NCI-H2081 treated with DMSO at 0.1 percent for 48 hours (cell line): ENCODE results near the gene MAGI1.
"Not testable (repeated sequence)": the region's sequence is repeated elsewhere in the genome, so short reads cannot be mapped to it uniquely, and the experiment has no call there.

Experiments used
- DNase-seq: peaks from one replicate; lab custom pipeline; 2025; lab: John Stamatoyannopoulos, UW

Gene MAGI1

GRCh38 chr3:65561617-65562016, 477.1 kb downstream of the MAGI1 start:
- no peak for DNase-seq

- DNase-seq, result no peak
These were observed 477.8 kb downstream of the MAGI1 start for GRCh38 chr3:65560901-65561300.

GRCh38 chr3:65560133-65560532, 478.6 kb downstream of the MAGI1 start:
- no peak for DNase-seq

- no peak for DNase-seq
These were observed 479.1 kb downstream of the MAGI1 start for GRCh38 chr3:65559643-65560042.

- DNase-seq, result no peak
These were observed 479.9 kb downstream of the MAGI1 start for GRCh38 chr3:65558826-65559225.

GRCh38 chr3:65557899-65558564, 480.7 kb downstream of the MAGI1 start:
- no peak for DNase-seq

GRCh38 chr3:65556934-65557577, 481.7 kb downstream of the MAGI1 start:
- no peak for DNase-seq

- DNase-seq, result no peak
These were observed 486.3 kb downstream of the MAGI1 start for GRCh38 chr3:65552434-65552833.

GRCh38 chr3:65551945-65552344, 486.8 kb downstream of the MAGI1 start:
- no peak for DNase-seq

GRCh38 chr3:65550137-65550536, 488.6 kb downstream of the MAGI1 start:
- no peak for DNase-seq

- DNase-seq, result no peak
These were observed 489.1 kb downstream of the MAGI1 start for GRCh38 chr3:65549626-65549959.

- no peak for DNase-seq
These were observed 489.7 kb downstream of the MAGI1 start for GRCh38 chr3:65548848-65549625.

- DNase-seq, result no peak
These were observed 493.3 kb downstream of the MAGI1 start for GRCh38 chr3:65545429-65545828.

GRCh38 chr3:65543391-65543790, 495.3 kb downstream of the MAGI1 start:
- DNase-seq, result not testable (repeated sequence)

- DNase-seq, result no peak
These were observed 498.1 kb downstream of the MAGI1 start for GRCh38 chr3:65540666-65541065.

- no peak for DNase-seq
These were observed 499.1 kb downstream of the MAGI1 start for GRCh38 chr3:65539616-65540015.

- no peak for DNase-seq
These were observed 500.6 kb downstream of the MAGI1 start for GRCh38 chr3:65538101-65538500.

- DNase-seq, result no peak
These were observed 501.6 kb downstream of the MAGI1 start for GRCh38 chr3:65537109-65537508.

GRCh38 chr3:65535260-65535659, 503.5 kb downstream of the MAGI1 start:
- no peak for DNase-seq

GRCh38 chr3:65534805-65535204, 503.9 kb downstream of the MAGI1 start:
- no peak for DNase-seq

GRCh38 chr3:65532749-65533148, 506.0 kb downstream of the MAGI1 start:
- no peak for DNase-seq

GRCh38 chr3:65532215-65532614, 506.5 kb downstream of the MAGI1 start:
- DNase-seq, result no peak

GRCh38 chr3:65531499-65531898, 507.2 kb downstream of the MAGI1 start:
- no peak for DNase-seq
